ENCODE data around the gene LCP2. TPM values are rescaled to one million over a fixed set of nuclear protein-coding genes. Genes with fewer than 3 reads are reported as not detected.

Gene LCP2
- total and polyA plus RNA-seq, 2 of the 4 experiments (the other 2 are of a cell fraction): not detected

DNA sequence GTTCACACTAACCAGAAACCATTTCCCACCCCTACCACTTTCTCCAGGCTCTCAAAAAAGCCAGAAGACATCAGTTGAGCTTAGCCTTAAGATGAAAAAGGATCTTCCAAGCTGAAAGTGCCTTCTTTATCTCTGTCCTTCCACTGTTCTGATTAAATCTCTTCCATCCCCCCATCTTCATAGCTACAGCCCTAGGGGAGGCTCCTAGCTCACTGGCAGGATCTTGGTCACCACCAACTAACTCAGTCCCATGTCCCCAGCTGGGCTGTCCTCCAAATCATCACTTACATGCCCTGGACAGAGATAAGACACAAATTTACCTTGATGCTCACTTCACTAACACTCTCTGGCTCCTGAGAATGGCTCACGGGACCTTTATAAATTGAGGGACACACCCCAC is 14.3 kb downstream of the LCP2 start:
- no peak overlapping the region for H2AK9ac ChIP-seq (replicated peaks; ENCODE audit: low read depth, low read length, poor library complexity)
- no peaks in the 10 kb centered on the region for H3K27me3 ChIP-seq (ENCODE audit: control insufficient read depth, insufficient read depth, low read length)

More for the DNA sequence above, 14.3 kb downstream of the LCP2 start:
- Histone ChIP-seq H3K4me1 (ENCODE audit: control insufficient read depth, insufficient read depth, low read length) (no peaks in the 10 kb centered on the region), H2BK5ac (ENCODE audit: low read depth, low read length, poor library complexity, severe bottlenecking) (no peak overlapping the region), H3K36me3 (ENCODE audit: control insufficient read depth, insufficient read depth, low read length) (no peaks in the 10 kb centered on the region), H3K9me1 (ENCODE audit: insufficient read depth, low read length) (no peaks in the 10 kb centered on the region), H2BK15ac (ENCODE audit: low read depth, low read length) (no peak overlapping the region), H4K91ac (ENCODE audit: insufficient read depth, low read depth, low read length) (no peak overlapping the region), H2AFZ (replicated peaks; ENCODE audit: low read length, poor library complexity) (no peak overlapping the region), H3K18ac (ENCODE audit: low read depth, low read length) (no peak overlapping the region), H3K9me3 (ENCODE audit: control insufficient read depth, insufficient read depth, low read length) (no peaks in the 10 kb centered on the region), H3K14ac (replicated peaks; ENCODE audit: low read depth, low read length) (no peak overlapping the region), H2AK5ac (ENCODE audit: low read depth, low read length) (no peak overlapping the region), H3K4me3 (ENCODE audit: insufficient read depth, low read depth, low read length) (no peak overlapping the region), H4K5ac (ENCODE audit: low read depth, low read length) (no peak overlapping the region), H4K8ac (ENCODE audit: low read depth in 2 of 2, low read length in 2 of 2) (no peak overlapping the region), H3K56ac (ENCODE audit: extremely low read depth, insufficient read depth, low read length) (no peak overlapping the region), H2BK120ac (ENCODE audit: low read depth, low read length) (no peak overlapping the region), H2BK20ac (ENCODE audit: low read depth, low read length) (no peak overlapping the region), H3K4ac (ENCODE audit: low read depth, low read length) (no peak overlapping the region), H4K20me1 (ENCODE audit: insufficient read depth, low read length) (no peaks in the 10 kb centered on the region), H3K9ac (ENCODE audit: low read depth, low read length) (no peak overlapping the region), H3K4me2 (ENCODE audit: low read depth, low read length) (no peak overlapping the region), H3K27ac (ENCODE audit: insufficient read depth, low read length) (no peak overlapping the region), H3K23ac (ENCODE audit: low read depth, low read length) (no peak overlapping the region), H3K79me1 (ENCODE audit: low read depth in 1 of 2, low read length in 2 of 2) (no peaks in the 10 kb centered on the region)
- WGBS, 2 experiments (ENCODE audit: extremely low coverage in 2 of 2, insufficient read length in 1 of 2): 67% methylated on average over 1 of the region's 1 CpG; no CpG with 5 or more reads in 1 of the 2 experiments
- ChIA-PET CTCF (no interaction called here), POLR2A (ENCODE audit: unreplicated experiment) (no interaction called here)
- dilution Hi-C loops (cut with HindIII; ENCODE audit: low sequenced_read_pairs, unreplicated experiment): no loop called here
- in situ Hi-C loops (cut with MboI; ENCODE audit: low sequenced_read_pairs): no loop called here
- no TSS peak for BruUV-seq (replicated peaks)
- no peak for ATAC-seq (ENCODE audit: low read depth)
- TF ChIP-seq RAD21 (IDR thresholded peaks at IDR 0.05; ENCODE audit: low read length) (no peak), MAZ (IDR thresholded peaks at IDR 0.05; ENCODE audit: borderline replicate concordance, low read depth, low read length) (no peak), MAFK (IDR thresholded peaks at IDR 0.05; ENCODE audit: low read depth, low read length) (no peak), CHD1 (IDR thresholded peaks at IDR 0.05; ENCODE audit: low read depth, low read length) (no peak), RCOR1 (IDR thresholded peaks at IDR 0.05; ENCODE audit: insufficient replicate concordance, low read length) (no peak), MXI1 (IDR thresholded peaks at IDR 0.05; ENCODE audit: borderline replicate concordance, low read depth, low read length) (no peak)
- TF ChIP-seq, protein P1, sequence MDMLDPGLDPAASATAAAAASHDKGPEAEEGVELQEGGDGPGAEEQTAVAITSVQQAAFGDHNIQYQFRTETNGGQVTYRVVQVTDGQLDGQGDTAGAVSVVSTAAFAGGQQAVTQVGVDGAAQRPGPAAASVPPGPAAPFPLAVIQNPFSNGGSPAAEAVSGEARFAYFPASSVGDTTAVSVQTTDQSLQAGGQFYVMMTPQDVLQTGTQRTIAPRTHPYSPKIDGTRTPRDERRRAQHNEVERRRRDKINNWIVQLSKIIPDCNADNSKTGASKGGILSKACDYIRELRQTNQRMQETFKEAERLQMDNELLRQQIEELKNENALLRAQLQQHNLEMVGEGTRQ (IDR thresholded peaks at IDR 0.05; ENCODE audit: low read depth, low read length): no peak
- intact Hi-C loops (cut with micrococcal nuclease): no loop called here
- DNase-seq: no peak
